KOPT-K1 (cell line): ENCODE measurements around the gene CCDC85C.

Experiments used
- H3K27ac ChIP-seq: fragments of 200-600 bp; sonication (generic); 2 replicates; pipeline ENCODE4 v1.5.1; 2016; ENCODE audit warnings: antibody characterized with exemption, mild to moderate bottlenecking, low read depth, low read length; ENCODE audit not compliant: poor library complexity, severe bottlenecking
- H3K36me3 ChIP-seq: fragments of 200-600 bp; sonication (generic); 2 replicates; pipeline ENCODE4 v1.5.1; 2017; ENCODE audit warnings: antibody characterized with exemption, mild to moderate bottlenecking, low read length, moderate library complexity; ENCODE audit not compliant: insufficient read depth
- H3K9me3 ChIP-seq: fragments of 200-600 bp; sonication (generic); 2 replicates; pipeline ENCODE4 v1.5.1; 2017; ENCODE audit warnings: antibody characterized with exemption, low read length, mild to moderate bottlenecking; ENCODE audit not compliant: insufficient read depth, poor library complexity, severe bottlenecking

Gene CCDC85C

DNA sequence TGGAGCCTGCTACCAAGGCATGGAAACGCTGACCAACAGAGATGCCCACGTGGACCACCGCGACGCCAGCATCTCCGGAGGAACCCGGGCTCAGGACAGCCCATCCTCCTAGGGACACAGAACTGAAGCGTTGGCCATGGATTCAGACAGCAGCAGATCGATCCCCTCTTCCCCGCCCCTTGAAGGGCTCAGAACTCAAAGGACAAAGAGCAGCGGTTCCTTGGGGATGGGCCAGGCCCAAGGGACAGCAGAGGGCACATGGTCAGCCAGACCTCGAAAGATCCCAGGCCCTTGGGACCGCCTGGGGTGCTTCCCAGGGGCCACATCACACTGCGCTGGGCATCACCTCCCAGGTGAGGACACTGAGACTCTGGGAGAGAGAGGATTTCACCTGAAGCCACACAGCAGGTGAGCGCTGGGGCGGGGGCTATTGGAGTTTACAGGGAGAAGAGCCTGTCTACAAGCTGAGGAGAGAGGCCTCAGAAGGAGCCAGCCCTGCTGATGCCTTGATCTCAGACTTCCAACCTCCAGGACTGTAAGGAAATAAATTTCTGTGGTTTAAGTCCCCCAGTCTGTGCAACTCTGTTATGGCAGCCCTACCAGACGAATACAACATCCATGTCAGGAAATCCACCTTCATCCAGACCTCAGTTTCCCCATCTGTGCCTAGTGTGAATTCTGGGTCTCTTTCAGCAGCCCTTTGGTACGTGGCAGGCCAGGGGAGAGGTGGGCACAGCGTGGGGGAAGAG, 73.4 kb downstream of the CCDC85C start:
- H3K9me3 ChIP-seq: no peaks in the 10 kb centered on the region
- H3K27ac ChIP-seq: no peak overlapping the region
- H3K36me3 ChIP-seq: no peaks in the 10 kb centered on the region; the same call in 1 of the 2 replicates

GRCh38 chr14:99529899-99530298, 74.1 kb downstream of the CCDC85C start:
- H3K36me3 ChIP-seq: no peaks in the 10 kb centered on the region
- H3K27ac ChIP-seq: no peak overlapping the region
- no peaks in the 10 kb centered on the region for H3K9me3 ChIP-seq

GRCh38 chr14:99527427-99528076, 76.5 kb downstream of the CCDC85C start:
- H3K27ac ChIP-seq: no peak overlapping the region
- no peaks in the 10 kb centered on the region for H3K36me3 ChIP-seq
- H3K9me3 ChIP-seq: no peaks in the 10 kb centered on the region

DNA sequence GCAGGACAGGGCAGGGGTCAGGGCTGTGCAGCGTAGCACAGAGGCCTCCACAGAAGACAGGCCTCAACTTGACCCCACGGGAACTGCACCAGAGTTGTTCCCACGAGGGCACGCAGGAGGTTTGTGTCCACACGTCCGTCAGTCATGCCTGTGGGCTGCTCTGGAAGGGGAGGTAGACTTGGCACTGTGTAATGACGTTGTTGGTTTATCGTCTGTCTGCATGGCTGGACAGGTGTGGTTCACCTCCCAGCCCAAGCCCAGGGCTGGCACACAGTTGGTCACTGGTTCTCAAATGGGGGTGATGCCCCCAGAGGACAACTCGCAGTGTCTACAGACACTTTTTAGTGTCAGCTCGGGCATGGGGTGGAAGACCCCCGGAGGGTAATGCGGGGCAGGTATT, 77.0 kb downstream of the CCDC85C start:
- Histone ChIP-seq H3K36me3 (no peaks in the 10 kb centered on the region), H3K27ac (no peak overlapping the region), H3K9me3 (no peaks in the 10 kb centered on the region)

GRCh38 chr14:99525699-99526080, 78.3 kb downstream of the CCDC85C start:
- no peaks in the 10 kb centered on the region for H3K36me3 ChIP-seq
- H3K27ac ChIP-seq: no peak overlapping the region
- no peaks in the 10 kb centered on the region for H3K9me3 ChIP-seq

GRCh38 chr14:99524804-99525698, 79.0 kb downstream of the CCDC85C start:
- Histone ChIP-seq H3K27ac (no peak overlapping the region), H3K36me3 (no peaks in the 10 kb centered on the region)

DNA sequence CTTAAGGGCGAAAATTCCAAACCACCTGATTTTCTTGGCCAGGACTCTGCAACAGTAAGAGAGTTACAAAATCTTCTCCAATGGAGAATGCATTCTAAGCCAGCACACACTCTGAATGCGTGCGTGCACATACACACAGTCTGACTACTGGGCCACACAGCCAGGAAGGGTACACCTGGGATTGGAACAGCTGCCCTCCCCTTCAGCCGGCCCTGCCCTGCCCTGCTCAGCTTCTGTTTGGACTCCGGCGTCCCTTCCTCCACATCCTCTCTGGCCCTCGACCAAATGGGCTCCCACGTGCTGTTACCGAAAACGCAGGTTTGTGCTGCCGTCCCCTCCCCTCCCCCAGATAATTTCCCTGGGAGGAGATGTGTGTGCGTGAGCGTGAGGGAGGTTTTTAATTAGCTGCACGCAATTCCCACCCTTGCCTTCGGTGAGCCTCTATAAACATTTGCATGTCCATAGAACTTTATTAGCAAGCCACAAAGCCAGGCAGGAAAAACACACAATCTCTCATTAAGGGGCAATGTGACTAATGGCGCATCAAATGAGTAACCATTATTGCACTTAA, 79.8 kb downstream of the CCDC85C start:
- no peak overlapping the region for H3K27ac ChIP-seq
- no peaks in the 10 kb centered on the region; the same call in 1 of the 2 replicates for H3K36me3 ChIP-seq
- H3K9me3 ChIP-seq: no peaks in the 10 kb centered on the region

More at GRCh38 chr14:99524804-99525698, 79.0 kb downstream of the CCDC85C start:
- no peaks in the 10 kb centered on the region for H3K9me3 ChIP-seq

GRCh38 chr14:99523704-99524055, 80.3 kb downstream of the CCDC85C start:
- H3K9me3 ChIP-seq: no peaks in the 10 kb centered on the region
- no peak overlapping the region for H3K27ac ChIP-seq
- no peaks in the 10 kb centered on the region; the same call in 1 of the 2 replicates for H3K36me3 ChIP-seq

GRCh38 chr14:99522934-99523703, 80.9 kb downstream of the CCDC85C start:
- Histone ChIP-seq H3K27ac (no peak overlapping the region), H3K36me3 (no peaks in the 10 kb centered on the region; the same call in 1 of the 2 replicates), H3K9me3 (no peaks in the 10 kb centered on the region)

GRCh38 chr14:99522457-99522891, 81.5 kb downstream of the CCDC85C start:
- H3K36me3 ChIP-seq: no peaks in the 10 kb centered on the region; the same call in 1 of the 2 replicates
- H3K9me3 ChIP-seq: no peaks in the 10 kb centered on the region
- no peak overlapping the region for H3K27ac ChIP-seq

GRCh38 chr14:99522025-99522401, 82.0 kb downstream of the CCDC85C start:
- Histone ChIP-seq H3K27ac (no peak overlapping the region), H3K36me3 (no peaks in the 10 kb centered on the region; the same call in 1 of the 2 replicates), H3K9me3 (no peaks in the 10 kb centered on the region)

GRCh38 chr14:99521176-99522024, 82.6 kb downstream of the CCDC85C start:
- Histone ChIP-seq H3K9me3 (no peaks in the 10 kb centered on the region), H3K27ac (no peak overlapping the region)

GRCh38 chr14:99520571-99521081, 83.4 kb downstream of the CCDC85C start:
- H3K27ac ChIP-seq: no peak overlapping the region
- no peaks in the 10 kb centered on the region for H3K9me3 ChIP-seq
- peaks cover 5% of the 10 kb centered on the region; the same call in 1 of the 2 replicates for H3K36me3 ChIP-seq

More at GRCh38 chr14:99521176-99522024, 82.6 kb downstream of the CCDC85C start:
- no peaks in the 10 kb centered on the region; the same call in 1 of the 2 replicates for H3K36me3 ChIP-seq
